GM21723 (cell line): Measurements from ENCODE around the gene OPA1.

Experiments used
- ATAC-seq: cut with Tn5 transposase; IDR thresholded peaks from one replicate; pipeline ENCODE4 v1.9.1; 2021; ENCODE audit warnings: mild to moderate bottlenecking, moderate library complexity; ENCODE audit not compliant: unreplicated experiment

The OPA1 gene

GRCh38 chr3:193734737-193735366, 141.8 kb downstream of the OPA1 start:
- no peak for ATAC-seq

DNA sequence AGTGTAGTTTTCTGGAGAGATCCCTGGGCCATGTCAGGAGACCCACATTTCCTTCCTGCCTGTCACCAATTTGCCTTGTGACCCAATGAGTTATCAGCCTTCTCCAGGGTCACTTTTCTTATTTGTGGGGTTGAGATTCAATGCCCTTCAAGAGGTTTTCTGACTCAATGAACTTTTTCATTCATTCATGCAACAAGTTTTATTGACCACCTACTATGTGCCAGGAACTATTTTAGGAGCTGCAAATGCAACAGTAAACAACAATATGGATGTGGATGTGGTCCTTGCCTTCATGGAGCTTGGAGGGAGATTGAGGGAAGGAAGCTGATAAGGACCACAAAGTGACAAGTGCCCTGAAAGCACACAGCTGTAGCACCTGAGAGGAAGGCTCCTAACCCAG, 142.8 kb downstream of the OPA1 start:
- ATAC-seq = no peak

- no peak for ATAC-seq
Measured at GRCh38 chr3:193736616-193737015, 143.6 kb downstream of the OPA1 start.

DNA sequence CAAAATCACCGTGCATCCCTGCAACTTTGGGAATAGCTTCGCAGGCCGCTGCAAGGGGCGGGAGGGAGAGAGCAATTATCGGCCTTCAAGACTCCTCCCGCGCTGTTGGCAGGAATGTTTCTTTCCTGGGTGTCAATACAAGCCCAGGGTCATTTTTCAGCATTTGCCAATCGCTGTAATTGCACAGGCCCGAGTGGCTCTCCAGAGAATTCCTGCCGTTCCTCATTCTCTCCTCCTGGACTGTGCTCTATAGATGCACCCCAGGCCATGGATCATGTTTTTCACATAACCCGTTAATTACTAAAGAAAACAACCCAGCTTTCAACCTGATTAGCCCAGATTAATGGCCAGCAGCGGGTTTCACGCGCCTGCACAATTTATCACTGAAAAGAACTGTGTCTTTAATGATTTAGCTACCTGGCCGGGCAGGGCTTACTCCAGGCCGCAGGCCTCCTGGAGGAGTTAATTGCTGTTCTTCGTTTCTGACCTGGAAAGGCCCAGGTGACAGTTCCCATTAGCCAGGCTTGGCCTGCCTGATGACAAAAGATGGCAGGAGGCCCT, 144.3 kb downstream of the OPA1 start:
- ATAC-seq = no peak

DNA sequence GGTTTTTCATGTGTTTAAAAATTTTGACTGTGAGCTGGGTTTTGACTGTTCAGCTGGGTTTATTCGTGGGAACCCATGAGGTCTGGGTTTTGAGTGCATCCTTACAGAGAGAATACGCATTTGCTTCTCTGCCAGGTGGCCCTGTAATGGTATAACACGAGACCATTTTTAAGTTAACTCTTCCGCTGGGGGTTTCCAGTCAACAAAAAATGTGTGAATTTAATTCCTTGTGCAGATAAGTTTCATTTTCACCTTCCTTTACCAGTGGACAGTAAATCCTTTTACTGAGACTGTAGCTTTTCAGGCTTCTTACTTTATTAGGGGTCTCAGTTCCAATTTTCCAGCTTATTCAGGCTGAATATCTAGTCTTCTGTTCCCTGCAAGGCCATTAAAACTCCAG, 149.6 kb downstream of the OPA1 start:
- ATAC-seq = no peak

DNA sequence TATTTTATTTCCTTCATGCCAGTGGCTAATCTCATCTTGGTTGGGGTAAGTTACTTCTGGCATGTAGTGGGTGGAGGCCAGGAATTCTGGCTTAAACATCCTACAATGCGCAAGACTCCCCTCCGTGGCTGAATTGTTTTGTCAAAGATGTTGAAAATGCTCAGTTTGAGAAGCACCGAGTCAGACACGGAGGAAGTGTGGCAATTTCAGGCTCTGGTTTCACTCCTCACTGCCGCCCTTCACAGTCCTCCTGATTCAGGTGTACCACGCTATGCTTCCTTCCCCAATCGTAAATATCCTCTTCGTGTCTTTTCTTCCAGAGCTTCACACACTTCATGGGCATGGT, 150.7 kb downstream of the OPA1 start:
- peak; percentile 75 for ATAC-seq

DNA sequence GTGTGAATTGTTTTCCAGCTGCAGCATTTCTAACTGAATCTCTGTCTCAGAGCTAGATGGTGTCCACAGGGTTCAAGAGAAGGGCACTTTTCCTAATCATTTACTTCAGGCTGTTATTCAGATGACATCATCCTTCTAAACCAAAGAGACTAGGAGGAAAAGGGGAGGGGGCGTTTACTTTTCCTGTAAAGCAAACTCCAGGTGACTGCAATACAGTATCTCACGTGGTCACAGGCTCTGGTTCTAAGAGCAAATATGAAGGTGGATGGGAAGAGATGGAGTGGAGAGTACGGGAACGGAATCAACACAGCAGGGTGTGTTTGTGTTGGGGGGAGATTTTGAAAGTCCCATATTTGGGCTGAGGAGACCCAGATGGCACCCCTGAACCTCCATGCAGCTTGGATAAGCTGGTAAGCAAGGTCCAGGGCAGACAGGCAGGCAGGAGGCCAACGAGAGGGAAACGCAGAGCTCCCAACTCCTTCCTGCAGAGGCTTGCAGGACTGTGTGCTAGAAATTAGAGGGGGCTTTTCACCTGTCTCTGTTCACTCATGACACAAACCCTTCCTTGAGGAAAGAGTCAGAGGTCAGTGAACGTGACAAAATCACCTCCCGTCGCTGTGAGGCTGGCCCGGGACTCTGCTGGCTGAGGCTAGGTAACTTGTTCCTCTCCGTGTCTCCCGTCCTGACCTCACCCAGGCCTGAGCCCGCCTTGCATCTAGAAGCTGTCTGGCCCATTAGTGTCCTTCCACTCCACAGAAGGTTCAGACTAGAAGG, 151.2 kb downstream of the OPA1 start:
- no peak for ATAC-seq

DNA sequence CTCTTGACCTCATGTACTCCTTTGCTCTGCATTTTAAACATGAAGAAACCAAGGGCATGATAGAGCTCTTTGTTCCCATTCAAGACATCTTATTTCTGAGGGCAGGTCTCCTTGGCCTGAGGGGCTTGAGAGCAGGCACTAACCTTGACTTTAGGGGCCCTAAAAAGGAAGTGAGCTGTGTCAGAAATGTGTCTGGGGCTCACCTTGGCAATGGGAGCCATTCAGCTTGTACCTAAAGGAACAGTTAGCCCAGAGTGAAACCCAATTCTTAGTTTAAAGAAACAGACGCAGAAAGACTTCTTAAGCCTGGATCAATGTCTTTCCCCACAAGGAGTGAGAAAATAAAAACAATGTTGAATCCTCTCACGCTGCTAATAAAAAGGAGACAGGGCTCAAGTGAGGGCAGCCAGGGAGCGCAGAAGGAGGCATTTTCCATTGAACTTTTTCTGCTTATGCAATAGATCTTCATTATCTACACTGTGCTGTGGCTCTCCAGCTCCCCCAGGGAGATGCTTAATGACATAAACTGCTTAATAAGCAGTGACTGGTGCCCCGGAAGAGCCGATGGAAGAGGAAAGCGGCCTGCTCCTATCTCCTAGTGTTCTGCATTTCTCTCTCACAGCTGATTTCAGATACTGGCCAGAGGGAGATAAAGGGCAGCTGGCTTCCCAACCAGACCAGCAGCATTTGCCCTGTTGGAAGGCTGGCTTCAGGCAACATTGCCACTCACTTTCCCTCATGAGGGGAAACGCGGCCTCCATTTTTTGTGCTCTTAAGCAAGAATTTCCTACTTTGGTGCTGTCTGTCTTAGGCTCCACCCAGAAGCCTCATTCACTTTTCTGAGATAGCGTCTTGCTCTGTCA, 152.0 kb downstream of the OPA1 start:
- ATAC-seq = no peak

DNA sequence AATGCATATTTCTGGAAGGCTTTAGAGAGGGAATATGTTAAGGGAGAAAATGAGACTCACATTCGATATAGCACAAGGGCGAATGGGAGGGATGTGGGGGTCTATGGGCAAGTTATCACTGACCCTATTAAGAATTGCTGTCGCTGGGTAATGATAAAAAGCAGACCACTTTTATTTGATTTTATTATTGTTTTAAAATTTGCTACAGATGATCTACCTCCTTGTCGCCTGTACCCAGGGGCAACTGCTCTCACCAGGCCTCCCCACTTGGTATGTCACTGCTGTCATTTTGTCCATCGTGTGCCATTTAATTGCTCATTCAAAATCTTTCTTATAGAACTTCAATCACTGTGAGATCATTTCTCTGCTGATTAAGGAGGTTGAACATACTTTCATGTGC, 153.8 kb downstream of the OPA1 start:
- ATAC-seq = no peak
